Brain pericyte (primary cell): Measurements from ENCODE around the gene UGT1A9.
"Not testable (repeated sequence)": the region's sequence is repeated elsewhere in the genome, so short reads cannot be mapped to it uniquely, and the experiment has no call there.

Experiments
- DNase-seq: peaks from one replicate; pipeline ENCODE4 v3.0.0-alpha.2; 2012; ENCODE audit warnings: low read depth, low spot score

UGT1A9 gene

DNA sequence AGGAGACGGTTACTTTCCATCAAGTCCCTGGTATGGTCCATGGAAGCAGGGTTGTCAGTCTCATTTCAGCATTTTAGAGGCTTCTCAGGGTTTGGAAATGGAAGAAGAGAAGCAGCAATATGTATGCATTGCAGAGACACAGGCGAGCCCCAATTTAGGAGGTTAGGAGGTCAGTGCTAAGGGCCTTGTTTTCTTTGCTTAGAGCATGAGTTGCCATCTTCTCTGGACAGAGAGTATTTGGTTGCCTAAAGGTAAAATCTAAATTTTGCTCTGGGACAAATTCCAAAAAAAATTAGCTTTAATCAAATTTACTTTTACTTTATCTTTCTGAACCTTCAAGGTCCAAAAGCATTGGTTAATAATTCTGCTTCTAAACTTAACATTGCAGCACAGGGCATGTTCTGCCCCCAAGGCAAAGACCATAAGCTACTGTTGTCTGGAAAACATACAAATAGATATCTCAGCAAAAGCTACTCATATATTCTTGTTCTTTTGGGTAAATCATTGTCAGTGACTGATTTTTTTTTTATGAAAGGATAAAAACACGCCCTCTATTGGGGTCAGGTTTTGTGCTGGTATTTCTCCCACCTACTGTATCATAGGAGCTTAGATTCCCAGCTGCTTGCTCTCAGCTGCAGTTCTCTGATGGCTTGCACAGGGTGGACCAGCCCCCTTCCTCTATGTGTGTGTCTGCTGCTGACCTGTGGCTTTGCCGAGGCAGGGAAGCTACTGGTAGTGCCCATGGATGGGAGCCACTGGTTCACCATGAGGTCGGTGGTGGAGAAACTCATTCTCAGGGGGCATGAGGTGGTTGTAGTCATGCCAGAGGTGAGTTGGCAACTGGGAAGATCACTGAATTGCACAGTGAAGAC, at the start of gene UGT1A9:
Gene UGT1A9, plus strand, starts transcription at position 609 of the 872 bp plus-strand sequence. Its CDS starts 37 bp downstream, at position 646.
- DNase-seq: no peak

- no peak for DNase-seq
These were observed 44.2 kb upstream of the UGT1A9 start for GRCh38 chr2:233627331-233628025.

DNA sequence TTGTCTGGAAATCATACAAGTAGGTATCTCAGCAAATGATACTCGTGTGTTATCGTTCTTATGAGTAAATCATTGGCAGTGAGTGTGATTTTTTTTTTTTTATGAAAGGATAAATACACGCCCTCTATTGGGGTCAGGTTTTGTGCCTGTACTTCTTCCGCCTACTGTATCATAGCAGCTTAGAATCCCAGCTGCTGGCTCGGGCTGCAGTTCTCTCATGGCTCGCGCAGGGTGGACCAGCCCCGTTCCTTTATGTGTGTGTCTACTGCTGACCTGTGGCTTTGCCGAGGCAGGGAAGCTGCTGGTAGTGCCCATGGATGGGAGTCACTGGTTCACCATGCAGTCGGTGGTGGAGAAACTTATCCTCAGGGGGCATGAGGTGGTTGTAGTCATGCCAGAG, 35.4 kb upstream of the UGT1A9 start, which contains the start of gene UGT1A10:
Gene UGT1A10, plus strand, starts transcription at position 143 of the 400 bp plus-strand sequence. Its CDS starts 75 bp downstream, at position 218.
- DNase-seq: not testable (repeated sequence)

DNA sequence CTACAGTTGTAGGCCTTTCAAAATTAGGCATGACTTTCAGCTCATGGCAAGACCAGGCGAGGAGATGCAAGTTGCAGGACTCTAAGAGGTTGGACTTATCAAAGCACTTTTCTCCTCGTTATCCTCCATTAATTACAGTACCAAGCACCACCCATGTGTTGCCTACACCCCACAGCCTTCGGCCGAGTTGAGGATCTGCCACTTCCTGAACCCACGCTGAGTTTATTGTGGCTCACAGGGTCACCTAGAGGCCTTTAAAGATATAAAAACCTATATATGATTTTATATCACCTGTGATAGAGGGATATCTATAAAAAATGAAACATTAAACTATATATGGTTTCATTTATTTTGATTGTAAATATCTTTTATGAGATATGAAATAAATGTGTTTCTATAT, 32.9 kb upstream of the UGT1A9 start:
- DNase-seq: no peak

DNA sequence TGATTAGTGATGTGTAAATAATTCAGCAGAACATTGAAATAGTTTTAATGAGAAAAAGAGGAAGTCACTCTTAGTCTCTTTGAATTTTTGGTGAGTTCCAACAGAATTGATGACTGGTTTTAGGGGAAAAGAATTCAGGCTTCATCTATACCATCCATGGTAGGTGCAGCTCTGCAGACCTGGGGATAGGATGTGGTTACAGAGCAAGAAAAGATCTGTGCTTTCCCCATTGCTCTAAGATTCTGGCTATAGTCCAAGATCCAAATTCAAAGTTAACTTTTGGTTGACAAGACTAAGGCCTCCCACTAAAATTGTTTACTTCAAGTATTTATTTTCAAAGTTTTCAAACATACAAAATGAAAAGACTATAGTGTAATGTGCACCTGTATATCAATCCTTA, 31.8 kb upstream of the UGT1A9 start:
- no peak for DNase-seq

DNA sequence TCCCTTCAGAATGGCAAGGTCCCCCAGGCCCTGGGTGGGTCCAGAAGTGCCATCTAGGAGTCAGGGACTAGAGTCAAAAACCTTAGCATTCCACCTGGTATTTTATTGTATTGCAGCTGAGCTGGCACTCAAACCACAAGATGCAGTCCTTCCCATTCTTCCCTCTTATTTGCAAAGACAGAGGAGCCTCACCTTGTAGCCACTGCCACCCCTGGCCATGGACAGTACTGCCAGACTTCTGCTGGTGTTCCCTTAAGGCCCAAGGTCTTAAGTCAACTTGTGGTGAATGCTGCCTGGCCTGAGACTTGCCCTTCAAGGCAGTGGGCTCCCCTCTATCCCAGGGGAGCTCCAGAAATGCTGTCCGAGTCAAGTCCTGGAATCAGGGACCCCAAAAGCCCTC, 28.6 kb upstream of the UGT1A9 start:
- no peak for DNase-seq

GRCh38 chr2:233646033-233646432, 25.7 kb upstream of the UGT1A9 start:
- not testable (repeated sequence) for DNase-seq

- no peak for DNase-seq
These were observed 20.7 kb upstream of the UGT1A9 start for GRCh38 chr2:233650981-233651380.

- no peak for DNase-seq
These were observed 20.3 kb upstream of the UGT1A9 start for GRCh38 chr2:233651430-233651829.

DNA sequence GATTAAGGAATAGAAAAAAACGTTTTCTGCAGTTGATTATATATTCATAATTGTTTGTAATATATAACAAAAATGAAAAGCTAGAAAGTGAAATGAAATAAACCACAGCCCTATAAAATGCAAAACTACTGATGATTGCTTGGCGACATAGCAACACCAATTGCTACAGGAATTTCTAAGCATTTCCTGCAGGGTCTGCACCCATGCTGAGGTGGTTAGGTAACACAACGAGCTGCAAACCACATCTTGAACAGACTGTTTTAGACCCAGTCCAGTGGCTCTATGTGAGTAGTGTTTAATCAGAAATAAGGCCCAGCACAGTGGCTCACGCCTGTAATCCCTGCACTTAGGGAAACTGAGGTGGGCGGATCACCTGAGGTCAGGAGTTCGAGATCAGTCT, 17.2 kb upstream of the UGT1A9 start:
- no peak for DNase-seq

- DNase-seq: no peak
These were observed 16.7 kb upstream of the UGT1A9 start for GRCh38 chr2:233655043-233655442.

DNA sequence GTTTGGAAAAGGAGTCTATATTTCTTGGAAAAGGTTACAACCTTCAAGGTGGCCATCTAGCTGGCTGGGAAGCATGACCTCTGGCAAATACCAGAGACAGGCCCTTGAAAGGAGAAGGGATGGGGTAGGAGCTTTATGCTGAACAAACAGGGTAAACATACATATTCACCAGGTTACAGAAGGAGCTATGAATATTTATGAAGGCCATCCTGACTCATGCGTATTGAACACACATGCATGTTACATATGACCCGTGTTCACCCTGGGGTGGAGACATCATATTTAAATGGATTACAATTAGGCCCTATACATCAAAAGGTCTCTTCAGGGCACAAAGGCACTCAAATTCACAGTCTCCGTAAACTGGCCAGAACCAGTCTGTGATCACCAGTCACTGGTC, 15.8 kb upstream of the UGT1A9 start:
- not testable (repeated sequence) for DNase-seq

DNA sequence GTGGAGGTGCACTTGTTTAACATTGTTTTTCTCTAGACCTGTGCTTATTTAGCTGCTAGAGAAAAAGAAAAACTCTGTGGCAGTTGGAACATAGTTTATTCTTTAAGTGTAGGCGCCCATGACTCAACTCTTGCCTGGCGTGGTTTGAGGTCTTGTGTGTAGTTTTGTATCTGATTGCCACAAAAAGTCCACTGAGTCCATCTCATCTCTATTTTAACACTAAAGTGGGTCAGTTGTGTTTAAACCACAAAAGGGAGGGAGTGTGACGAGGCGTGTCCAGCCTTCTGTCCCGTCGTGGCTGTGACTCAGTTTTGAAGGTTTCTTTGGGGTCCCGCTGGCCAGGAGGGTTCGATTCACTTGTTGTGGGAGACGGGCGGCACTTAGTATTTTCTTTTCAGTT, 15.3 kb upstream of the UGT1A9 start:
- DNase-seq: no peak

DNA sequence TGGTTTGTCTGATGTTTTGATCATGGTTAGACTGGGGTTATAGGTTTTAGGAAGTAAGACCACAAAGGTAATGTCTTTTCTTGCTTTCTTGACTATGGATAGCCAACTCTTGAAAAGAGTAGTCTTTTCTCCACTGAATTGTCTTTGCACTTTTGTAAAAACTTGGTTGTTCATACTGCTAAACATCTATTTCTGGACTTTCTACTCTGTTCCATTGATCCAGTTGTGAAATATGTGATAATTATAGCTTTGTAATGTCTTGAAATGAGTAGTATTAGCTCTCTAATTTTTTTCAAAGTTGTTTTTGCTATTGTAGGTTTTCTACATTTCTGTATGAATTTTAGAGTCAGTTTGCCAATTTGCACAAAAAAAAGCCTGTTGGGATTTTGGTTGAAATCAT, 13.1 kb upstream of the UGT1A9 start:
- DNase-seq: no peak

DNA sequence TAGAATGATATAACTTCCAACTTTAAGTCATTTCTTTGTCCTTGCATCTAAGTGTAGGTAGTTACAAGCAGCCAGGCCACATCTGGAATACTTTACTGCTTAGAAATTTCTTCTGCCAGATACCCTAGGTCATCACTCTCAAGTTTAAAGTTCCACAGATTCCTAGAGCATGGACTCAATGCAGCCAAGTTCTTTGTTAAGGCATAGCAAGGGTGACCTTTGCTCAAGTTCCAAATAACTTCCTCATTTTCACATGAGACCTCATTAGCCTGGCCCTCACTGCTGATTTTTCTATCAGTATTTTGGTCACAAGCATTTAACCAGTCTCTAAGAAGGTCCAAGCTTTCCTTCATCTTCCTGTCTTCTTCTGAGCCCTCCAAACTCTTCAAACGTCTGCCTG, 7.8 kb upstream of the UGT1A9 start:
- no peak for DNase-seq

DNA sequence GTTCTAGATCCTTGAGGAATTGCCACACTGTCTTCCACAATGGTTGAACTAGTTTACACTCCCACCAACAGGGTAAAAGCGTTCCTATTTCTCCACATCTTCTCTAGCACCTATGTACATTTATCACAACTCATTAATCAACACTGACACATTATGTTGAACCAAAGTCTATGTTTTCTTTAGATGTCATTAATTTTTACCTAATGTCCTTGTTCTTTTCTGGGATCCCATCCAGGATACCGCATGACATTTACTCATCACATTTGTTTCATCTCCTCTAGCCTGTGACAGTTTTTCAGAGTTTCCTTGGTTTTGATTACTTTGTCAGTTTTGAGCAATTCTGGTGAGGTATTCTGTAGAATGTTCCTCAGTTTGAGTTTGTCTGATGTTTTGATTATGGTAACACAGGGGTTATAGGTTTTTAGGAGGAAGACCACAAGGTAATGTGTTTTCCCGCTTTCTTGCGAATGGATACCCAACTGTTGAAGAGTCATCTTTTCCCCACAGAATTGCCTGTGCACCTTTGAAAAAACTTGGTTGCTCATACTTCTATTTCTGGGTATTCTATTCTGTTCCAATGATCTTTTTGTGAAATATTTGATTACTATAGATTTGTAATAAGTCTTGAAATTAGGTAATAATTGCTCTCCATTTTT, 3.0 kb upstream of the UGT1A9 start:
- no peak for DNase-seq

DNA sequence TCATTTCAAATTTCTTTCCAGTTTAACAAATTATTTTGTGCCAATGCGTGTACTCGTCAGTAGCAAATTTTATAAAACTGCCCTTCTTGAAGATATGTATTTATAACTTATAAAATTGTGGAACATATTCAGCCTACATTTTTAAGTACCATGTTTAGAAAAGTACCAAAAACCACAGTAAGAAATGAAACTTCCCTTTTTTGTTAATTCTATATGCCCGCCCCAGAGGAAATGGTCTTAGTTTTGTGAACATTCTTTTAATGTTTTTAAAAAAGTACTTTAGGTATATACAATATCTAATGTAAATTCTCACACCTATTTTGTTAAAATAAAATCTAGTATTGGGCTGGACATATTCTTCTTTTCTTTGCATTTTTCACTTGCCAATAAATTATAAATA, 1.2 kb downstream of the UGT1A9 start:
- DNase-seq: no peak

GRCh38 chr2:233673896-233674295, 2.2 kb downstream of the UGT1A9 start:
- no peak for DNase-seq

DNA sequence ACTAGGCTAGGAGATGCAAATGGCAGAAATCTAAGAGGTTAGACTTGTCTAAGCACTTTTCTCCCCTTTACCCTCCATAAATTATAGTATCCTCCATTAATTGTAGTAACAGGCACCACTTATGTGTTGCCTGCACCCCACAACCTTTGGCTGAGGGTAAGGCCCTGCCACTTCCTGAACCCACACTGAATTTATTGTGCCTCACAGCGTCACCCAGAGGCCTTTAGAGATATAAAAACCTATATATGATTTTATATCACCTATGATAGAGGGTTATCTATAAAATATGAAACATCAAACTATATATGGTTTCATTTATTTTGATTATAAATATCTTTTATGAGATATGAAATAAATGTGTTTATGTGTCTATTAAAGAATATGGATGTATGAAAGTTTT, 2.6 kb downstream of the UGT1A9 start:
- DNase-seq: no peak

DNA sequence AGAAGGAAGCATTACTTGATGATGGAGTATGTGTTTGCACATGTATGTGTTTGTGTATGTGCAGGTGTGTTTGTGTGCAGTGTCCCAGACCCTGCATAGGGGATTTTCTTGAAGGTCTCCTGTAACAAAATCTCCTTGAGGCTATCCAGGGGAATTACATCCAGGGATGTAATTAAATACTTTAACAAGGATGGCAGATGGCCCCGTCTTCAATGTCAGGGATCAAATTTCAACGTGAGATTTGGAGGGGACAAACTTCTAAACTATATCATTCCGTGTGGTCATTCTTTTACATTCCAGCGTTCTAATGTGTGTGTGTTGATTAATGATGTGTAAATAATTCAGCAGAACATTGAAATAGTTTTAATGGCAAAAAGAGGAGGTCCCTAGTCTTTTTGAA, 3.3 kb downstream of the UGT1A9 start:
- DNase-seq: no peak

GRCh38 chr2:233676046-233676445, 4.3 kb downstream of the UGT1A9 start:
- no peak for DNase-seq

DNA sequence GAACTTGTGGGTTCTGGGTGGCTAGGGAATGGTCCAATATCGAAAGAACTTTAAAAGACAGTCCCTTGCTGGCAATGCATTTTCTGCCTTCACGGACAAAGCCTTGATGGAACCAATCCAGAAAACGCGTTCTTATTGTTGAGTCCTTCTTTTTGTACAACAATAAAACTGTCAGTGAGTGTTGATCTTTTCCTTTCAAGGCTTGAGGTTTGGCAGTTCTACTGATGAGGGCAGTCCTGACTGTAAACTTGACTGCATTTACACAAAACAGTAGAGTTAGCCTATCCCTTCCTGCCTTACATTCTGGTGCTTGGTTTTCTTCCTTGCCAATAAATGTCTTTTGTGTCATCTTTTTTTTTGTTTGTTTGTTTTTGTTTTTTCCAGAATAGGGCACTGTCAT, 7.5 kb downstream of the UGT1A9 start:
- no peak for DNase-seq
